ENCODE measurements around the gene COL3A1.

- TF ChIP-seq CTCF (conservative IDR thresholded peaks at IDR 0.05) (no peak), EZH2 (IDR thresholded peaks at IDR 0.05; ENCODE audit: low read depth) (no peak)
Observed at GRCh38 chr2:188940171-188940570, 34.0 kb upstream of the COL3A1 start.
